ENCODE measurements around the gene HDAC9.
A peak's percentile ranks its signal among the peaks of the same experiment; 100 is the strongest.

The HDAC9 gene

DNA sequence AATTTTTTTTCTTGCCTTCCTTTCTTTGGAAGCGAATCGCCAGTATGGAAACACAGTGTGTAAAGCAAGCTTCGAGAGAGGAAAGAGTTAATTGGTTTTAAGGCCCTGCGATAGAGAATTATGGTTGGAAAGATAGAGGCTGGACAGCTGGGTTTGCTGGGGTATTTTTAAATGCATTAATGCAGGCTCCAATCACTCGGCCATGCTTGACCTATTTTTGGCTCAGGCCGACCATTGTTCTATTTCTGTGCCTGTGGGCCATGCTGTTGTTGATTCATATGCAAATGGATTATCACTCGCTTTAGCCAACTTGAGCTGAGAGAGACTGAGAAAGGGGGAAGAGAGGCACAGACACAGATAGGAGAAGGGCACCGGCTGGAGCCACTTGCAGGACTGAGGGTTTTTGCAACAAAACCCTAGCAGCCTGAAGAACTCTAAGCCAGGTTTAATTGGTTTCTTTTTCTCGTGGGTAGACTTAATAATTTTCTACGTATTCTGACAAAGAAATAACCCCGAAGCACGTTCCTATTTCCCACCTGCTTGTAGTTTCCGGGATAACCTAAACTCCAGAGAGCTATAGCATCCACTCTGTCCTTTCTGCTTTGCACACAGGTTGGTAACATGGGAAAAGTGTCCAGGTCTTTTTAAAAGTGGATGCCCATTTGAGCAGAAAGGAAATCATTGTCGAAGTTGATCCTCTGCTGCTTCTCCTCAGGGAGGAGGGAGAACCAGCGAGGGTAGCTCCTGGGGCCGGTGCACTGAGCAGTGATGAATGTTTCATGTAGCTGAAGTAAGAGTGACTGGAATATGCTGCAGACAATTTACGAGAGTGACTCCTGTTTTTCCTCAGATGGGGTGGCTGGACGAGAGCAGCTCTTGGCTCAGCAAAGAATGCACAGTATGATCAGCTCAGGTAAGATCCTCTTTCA lies at the start of gene HDAC9:
Gene HDAC9, plus strand, starts transcription at position 338 of the 929 bp plus-strand sequence. Its CDS starts 554 bp downstream, at position 892.
- peaks cover 2% of the 10 kb centered on the region for H3K36me3 Mint-ChIP-seq
- H3K4me3 Mint-ChIP-seq = peak within 1 kb of the TSS; percentile 88
- peak; percentile 94 for ATAC-seq (ENCODE audit: low read depth)
- H3K4me1 Mint-ChIP-seq = peaks cover 31% of the 10 kb centered on the region
- H3K27me3 Mint-ChIP-seq = no peaks in the 10 kb centered on the region
- H3K9me3 Mint-ChIP-seq = no peaks in the 10 kb centered on the region
- peak within 1 kb of the TSS; percentile 58 for H3K27ac Mint-ChIP-seq
- DNase-seq (ENCODE audit: low spot score in 2 of 2) = peak; percentile 34 to 56

DNA sequence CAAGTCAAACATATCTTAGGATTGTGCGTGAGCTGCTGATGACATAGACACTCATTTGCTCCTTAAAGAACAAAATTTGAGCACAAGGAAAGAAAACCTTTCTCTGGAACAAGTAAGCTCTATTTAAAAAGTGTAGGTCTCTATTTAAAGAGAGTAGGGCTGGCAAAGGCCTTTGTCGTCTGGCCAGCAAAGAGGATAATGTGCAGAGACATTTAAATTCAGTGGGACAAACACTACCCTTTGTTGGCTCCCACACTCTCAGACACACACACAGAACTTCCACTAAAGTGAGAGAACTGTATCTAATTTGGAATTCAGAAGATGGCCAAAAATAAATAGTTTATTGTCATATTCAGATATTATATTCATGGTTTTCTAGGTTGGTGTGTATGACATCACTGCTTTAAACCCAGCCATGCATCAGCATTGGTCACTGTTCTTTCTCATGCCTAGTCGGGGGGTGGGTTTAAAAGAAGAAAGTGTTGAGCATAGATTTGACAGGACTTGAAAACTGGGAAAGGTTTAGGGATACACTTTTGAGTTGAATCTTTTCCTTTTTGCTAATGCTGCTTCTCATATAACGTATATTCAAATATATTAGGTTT lies 49.5 kb upstream of the HDAC9 start:
- DNase-seq (ENCODE audit: low spot score in 2 of 2) = no peak
- Mint-ChIP-seq H3K4me1 (no peaks in the 10 kb centered on the region), H3K4me3 (no peak overlapping the region), H3K9me3 (no peaks in the 10 kb centered on the region), H3K36me3 (peaks cover 2% of the 10 kb centered on the region), H3K27ac (no peak overlapping the region), H3K27me3 (no peaks in the 10 kb centered on the region)
- no peak for ATAC-seq (ENCODE audit: low read depth)

DNA sequence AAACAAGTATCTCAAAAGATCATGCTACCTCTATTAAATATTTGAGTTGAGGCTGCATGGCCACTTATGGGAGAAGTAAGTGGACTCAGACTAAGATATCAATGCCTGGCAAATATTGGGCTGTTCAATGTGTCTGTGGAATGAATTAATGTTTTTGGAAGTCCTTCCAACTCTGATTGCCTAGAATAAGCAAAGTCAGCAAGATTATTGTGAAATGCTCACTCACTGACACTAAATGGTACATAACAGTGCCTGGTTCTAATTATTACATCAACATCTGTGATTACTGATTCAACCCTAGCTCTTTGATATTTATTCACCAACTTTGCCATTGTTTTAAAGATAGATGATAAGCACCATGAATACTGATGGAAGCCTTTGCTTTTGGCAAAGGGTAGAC lies 45.5 kb upstream of the HDAC9 start:
- Mint-ChIP-seq H3K27ac (no peak overlapping the region), H3K9me3 (peaks cover 4% of the 10 kb centered on the region)
- DNase-seq (ENCODE audit: low spot score in 2 of 2) = no peak

DNA sequence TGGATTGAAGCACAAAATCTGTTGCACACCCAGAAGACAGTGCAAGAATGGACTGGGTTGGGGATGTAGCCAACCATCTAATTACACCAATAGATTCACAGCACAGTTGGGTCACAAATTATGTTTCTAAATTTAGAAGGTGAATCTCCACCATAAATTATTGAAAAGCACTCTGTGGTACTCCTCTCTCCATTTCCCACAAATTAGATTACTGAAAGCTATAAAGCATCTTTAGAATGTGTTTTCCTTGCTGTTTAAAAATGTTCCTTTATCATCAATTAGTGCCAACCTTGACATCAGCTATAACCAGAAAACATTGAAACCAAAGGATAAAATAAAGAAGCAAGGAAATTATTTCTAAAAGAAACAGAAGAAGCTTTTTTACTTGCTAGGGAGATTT lies 39.9 kb upstream of the HDAC9 start:
- Mint-ChIP-seq H3K9me3 (peaks cover 4% of the 10 kb centered on the region), H3K27me3 (no peaks in the 10 kb centered on the region), H3K4me3 (no peak overlapping the region), H3K4me1 (peaks cover 12% of the 10 kb centered on the region), H3K36me3 (peaks cover 5% of the 10 kb centered on the region), H3K27ac (no peak overlapping the region)
- DNase-seq (ENCODE audit: low spot score in 2 of 2) = no peak
- ATAC-seq (ENCODE audit: low read depth) = no peak

More for the DNA sequence above, 45.5 kb upstream of the HDAC9 start:
- no peak for ATAC-seq (ENCODE audit: low read depth)
- Mint-ChIP-seq H3K4me1 (peaks cover 2% of the 10 kb centered on the region), H3K27me3 (no peaks in the 10 kb centered on the region), H3K4me3 (no peak overlapping the region), H3K36me3 (peaks cover 5% of the 10 kb centered on the region)

DNA sequence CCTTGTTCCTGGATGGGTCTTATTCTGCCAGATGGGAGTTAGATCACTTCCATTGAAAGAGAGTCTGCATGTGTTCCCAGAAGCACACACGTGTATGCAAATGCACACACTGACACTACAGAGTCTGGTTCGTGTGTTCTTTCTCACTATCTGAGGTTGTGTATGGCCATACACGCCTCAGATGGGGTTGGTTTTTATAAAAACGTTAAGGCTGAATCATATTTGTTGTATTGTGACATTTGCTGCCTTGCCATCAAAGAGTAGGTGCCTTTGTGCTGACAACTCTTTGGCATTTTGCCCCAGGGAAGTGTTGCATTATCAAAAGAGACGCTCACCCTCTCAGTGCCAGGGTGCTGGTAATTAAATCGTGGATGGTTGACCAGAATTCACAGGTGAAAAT lies 37.7 kb upstream of the HDAC9 start:
- peaks cover 17% of the 10 kb centered on the region for H3K4me1 Mint-ChIP-seq
- DNase-seq (ENCODE audit: low spot score in 2 of 2) (no peak), ATAC-seq (ENCODE audit: low read depth) (no peak)
- H3K4me3 Mint-ChIP-seq = no peak overlapping the region
- H3K27ac Mint-ChIP-seq = no peak overlapping the region
- no peaks in the 10 kb centered on the region for H3K36me3 Mint-ChIP-seq
- H3K27me3 Mint-ChIP-seq = no peaks in the 10 kb centered on the region
- H3K9me3 Mint-ChIP-seq = no peaks in the 10 kb centered on the region

DNA sequence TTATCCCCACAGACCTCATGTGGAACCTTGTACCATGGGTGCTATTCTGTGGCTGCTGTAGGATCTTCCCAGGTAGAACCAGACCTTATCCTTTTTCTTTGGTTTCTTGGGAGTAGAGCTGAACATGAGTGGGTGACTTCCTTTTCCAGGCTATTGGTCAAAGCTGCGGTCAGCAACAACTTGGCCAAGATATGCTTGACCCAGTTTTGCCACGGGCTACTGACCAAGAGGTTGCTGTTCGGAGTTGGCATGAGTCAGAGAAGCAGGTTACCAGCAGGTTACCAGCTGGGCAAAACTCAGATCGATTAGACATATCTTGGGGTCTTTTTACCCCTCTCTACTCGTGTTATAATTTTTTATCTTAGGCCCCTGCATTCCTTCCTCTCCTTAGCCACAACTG lies 36.7 kb upstream of the HDAC9 start:
- no peak for DNase-seq (ENCODE audit: low spot score in 2 of 2)
- Mint-ChIP-seq H3K27me3 (no peaks in the 10 kb centered on the region), H3K36me3 (no peaks in the 10 kb centered on the region), H3K27ac (no peak overlapping the region), H3K4me3 (no peak overlapping the region), H3K4me1 (peaks cover 17% of the 10 kb centered on the region), H3K9me3 (no peaks in the 10 kb centered on the region)
- no peak for ATAC-seq (ENCODE audit: low read depth)

DNA sequence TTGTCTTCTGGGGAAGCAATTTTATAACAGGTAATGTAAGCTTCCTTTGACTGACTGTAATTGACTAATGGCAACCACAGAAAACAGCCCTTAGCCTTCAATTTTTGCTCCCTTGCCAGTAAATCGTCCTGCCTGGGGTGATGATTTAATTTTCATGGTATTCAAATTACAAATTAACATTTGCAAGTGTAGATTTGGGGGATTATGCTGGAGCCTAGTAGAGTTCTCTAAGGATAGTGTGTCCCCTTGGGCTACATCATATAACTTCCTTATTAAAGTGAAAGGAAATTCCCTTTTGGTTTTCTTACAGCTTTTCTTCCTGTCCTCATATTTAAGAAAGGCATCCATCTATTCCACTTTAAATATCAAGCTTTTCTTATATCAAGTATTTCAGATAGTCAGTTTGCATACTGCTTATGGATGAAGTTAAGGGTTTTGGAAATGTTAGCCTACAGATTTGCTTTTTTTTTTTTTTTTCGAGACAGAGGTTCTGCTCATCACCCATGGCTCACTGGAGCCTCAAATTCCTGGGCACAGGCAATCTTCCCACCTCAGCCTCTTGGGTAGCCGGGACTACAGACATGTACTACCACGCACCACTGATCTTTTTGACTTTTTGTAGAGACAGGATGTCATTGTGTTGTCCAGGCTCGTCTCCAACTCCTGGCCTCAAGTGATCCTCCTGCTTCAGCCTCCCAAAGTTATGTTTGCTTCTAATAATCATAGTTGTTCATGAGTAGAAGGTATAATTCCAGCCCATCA lies 35.9 kb upstream of the HDAC9 start:
- DNase-seq (ENCODE audit: low spot score in 2 of 2) (no peak), ATAC-seq (ENCODE audit: low read depth) (no peak)
- H3K27me3 Mint-ChIP-seq = no peaks in the 10 kb centered on the region
- H3K36me3 Mint-ChIP-seq = no peaks in the 10 kb centered on the region
- peaks cover 17% of the 10 kb centered on the region for H3K4me1 Mint-ChIP-seq
- peak overlapping the region; percentile 24 for H3K4me3 Mint-ChIP-seq
- no peak overlapping the region for H3K27ac Mint-ChIP-seq
- H3K9me3 Mint-ChIP-seq = no peaks in the 10 kb centered on the region

DNA sequence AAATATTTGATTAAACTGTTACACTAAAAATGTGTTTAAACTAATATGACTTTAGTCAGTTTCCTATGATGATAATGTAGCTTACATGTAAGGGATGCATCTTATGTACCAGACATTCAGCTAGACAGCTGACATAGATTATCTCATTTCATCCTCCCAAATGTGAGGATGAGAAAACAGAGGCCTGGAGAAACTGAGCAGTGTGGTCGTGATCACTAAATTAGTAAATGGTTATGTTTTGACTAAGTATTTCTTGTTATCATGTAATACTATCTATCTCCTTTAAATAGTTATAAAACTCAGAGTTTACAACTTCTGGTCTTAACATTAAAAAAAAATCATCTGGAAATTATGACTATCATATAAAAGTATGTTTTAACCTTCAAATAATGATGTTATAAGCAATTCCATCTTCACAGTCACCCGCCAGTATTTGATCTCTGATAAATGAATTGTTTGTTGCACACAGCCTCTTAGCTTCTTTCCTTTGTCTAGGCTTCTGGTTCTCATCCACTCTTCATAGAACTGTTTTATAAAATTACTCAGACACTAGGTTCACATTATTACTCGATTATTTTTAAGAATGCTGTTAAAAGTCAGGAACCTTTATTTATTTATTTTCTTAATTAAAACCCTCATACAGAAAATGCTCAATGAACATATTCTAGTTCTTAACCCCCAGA lies 33.6 kb upstream of the HDAC9 start:
- no peak overlapping the region for H3K4me3 Mint-ChIP-seq
- H3K27me3 Mint-ChIP-seq = no peaks in the 10 kb centered on the region
- H3K36me3 Mint-ChIP-seq = no peaks in the 10 kb centered on the region
- H3K4me1 Mint-ChIP-seq = peaks cover 21% of the 10 kb centered on the region
- H3K27ac Mint-ChIP-seq = no peak overlapping the region
- no peak for ATAC-seq (ENCODE audit: low read depth)
- H3K9me3 Mint-ChIP-seq = no peaks in the 10 kb centered on the region
- no peak for DNase-seq (ENCODE audit: low spot score in 2 of 2)

- no peak for DNase-seq (ENCODE audit: low spot score in 2 of 2)
- Mint-ChIP-seq H3K36me3 (no peaks in the 10 kb centered on the region), H3K4me1 (peaks cover 13% of the 10 kb centered on the region), H3K27me3 (no peaks in the 10 kb centered on the region), H3K27ac (no peak overlapping the region), H3K4me3 (no peak overlapping the region), H3K9me3 (no peaks in the 10 kb centered on the region)
- ATAC-seq (ENCODE audit: low read depth) = no peak
Observed at GRCh38 chr7:18464830-18465229, 30.7 kb upstream of the HDAC9 start.

DNA sequence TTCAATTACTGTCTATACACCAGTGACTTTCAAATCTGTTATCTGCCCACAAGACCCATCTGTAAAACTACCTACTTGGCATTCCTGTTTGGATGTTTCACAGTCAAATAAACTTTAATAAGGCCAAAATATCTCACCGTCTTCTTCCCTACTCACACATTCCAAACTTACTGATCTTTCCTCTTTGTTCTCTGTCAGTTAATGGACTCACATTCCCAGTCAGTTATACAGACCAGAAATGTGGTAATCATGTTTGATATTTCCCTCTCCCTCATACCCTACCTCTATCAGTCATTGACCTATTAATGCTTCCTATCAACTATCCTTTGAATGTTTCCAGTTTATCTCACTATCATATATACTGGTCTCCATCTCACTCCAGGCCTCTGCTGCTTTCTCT lies 28.5 kb upstream of the HDAC9 start:
- Mint-ChIP-seq H3K36me3 (no peaks in the 10 kb centered on the region), H3K4me3 (no peak overlapping the region), H3K27me3 (no peaks in the 10 kb centered on the region), H3K4me1 (peaks cover 15% of the 10 kb centered on the region), H3K27ac (no peak overlapping the region), H3K9me3 (no peaks in the 10 kb centered on the region)
- no peak for ATAC-seq (ENCODE audit: low read depth)
- DNase-seq (ENCODE audit: low spot score in 2 of 2) = no peak

- Mint-ChIP-seq H3K27me3 (no peaks in the 10 kb centered on the region), H3K9me3 (no peaks in the 10 kb centered on the region), H3K27ac (no peak overlapping the region), H3K4me3 (no peak overlapping the region), H3K36me3 (no peaks in the 10 kb centered on the region), H3K4me1 (peaks cover 8% of the 10 kb centered on the region)
- ATAC-seq (ENCODE audit: low read depth) (no peak), DNase-seq (ENCODE audit: low spot score in 2 of 2) (no peak)
Observed at GRCh38 chr7:18468795-18469194, 26.8 kb upstream of the HDAC9 start.

DNA sequence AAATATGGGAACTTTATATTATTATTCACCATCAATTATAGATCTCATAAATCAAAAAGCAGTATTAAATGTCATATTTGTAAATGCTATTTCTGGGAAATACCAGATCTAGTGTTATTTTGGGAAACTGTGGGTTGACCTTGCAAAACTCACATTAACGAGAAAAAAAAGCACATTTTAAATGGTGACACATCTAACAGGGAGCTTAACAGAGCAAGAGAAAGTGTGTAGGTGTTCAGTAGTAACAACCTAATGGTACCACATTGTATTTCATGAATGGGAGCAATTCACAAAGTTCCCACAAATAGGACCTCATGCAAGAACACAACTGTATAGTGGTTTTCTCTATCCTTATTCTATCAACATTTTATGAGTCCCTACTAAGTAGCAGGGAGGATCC lies 26.2 kb upstream of the HDAC9 start:
- Mint-ChIP-seq H3K27me3 (no peaks in the 10 kb centered on the region), H3K36me3 (no peaks in the 10 kb centered on the region), H3K4me1 (peaks cover 8% of the 10 kb centered on the region), H3K4me3 (no peak overlapping the region), H3K27ac (no peak overlapping the region), H3K9me3 (no peaks in the 10 kb centered on the region)
- ATAC-seq (ENCODE audit: low read depth) (no peak), DNase-seq (ENCODE audit: low spot score in 2 of 2) (no peak)

- Mint-ChIP-seq H3K4me1 (peaks cover 6% of the 10 kb centered on the region), H3K36me3 (no peaks in the 10 kb centered on the region), H3K27ac (no peak overlapping the region), H3K4me3 (no peak overlapping the region), H3K27me3 (no peaks in the 10 kb centered on the region), H3K9me3 (no peaks in the 10 kb centered on the region)
- DNase-seq (ENCODE audit: low spot score in 2 of 2) (no peak), ATAC-seq (ENCODE audit: low read depth) (no peak)
Observed at GRCh38 chr7:18471476-18472160, 23.9 kb upstream of the HDAC9 start.
